KBM-7 (cell line): ENCODE measurements around the gene EYA2.

Experiments used
- DNase-seq: peaks from one replicate; pipeline ENCODE4 v3.0.0-alpha.2; 2015
- in situ Hi-C: fragments of 300-500 bp; cut with MboI; formaldehyde crosslinking; loops from 2 replicates; pipeline ENCODE4 v1.14.3; 2020; ENCODE audit warnings: low sequenced_read_pairs, low pct_unique_long_range_greater_than_20kb, mixed read lengths

EYA2 gene

DNA sequence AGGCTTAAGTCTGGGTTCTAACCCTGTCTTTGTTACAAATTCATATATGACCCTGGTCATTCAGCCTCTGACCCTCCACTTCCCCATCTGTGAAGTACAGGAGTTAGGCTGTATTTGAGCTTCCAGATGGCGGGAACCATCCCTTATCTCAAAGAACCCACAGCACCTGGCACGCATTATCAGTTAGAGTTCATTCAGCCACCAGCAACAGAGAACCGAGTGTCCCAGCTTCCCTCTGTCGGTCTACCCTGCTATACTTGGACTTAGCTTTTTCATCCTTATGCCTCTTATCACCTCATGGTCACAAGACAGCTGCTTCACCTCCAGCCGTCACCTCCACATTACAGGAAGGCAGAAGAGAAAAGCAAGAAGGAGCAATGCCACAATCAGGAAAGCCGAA is 147.8 kb downstream of the EYA2 start:
- DNase-seq = no peak
- in situ Hi-C loops = no loop called here

DNA sequence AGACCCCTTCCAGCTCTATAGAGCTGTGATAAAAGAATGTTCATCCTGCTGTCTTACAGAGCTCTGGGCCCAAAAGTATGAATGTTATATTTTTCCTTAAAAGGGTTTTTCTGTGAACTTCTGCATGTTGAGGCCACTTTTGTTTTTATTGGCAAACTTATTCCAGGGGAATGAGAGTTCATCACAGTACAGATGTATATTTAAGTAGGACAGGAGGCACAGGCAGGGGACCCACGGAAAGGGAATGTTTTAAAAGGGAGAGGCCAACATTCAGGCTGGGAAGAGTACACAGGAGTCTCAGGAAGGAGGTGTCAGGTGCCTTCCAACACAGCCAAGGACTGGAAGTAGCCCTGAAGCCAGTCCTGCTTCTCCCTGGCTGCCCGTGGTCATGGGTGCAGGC is 148.4 kb downstream of the EYA2 start:
- DNase-seq = no peak
- in situ Hi-C loops = no loop called here

DNA sequence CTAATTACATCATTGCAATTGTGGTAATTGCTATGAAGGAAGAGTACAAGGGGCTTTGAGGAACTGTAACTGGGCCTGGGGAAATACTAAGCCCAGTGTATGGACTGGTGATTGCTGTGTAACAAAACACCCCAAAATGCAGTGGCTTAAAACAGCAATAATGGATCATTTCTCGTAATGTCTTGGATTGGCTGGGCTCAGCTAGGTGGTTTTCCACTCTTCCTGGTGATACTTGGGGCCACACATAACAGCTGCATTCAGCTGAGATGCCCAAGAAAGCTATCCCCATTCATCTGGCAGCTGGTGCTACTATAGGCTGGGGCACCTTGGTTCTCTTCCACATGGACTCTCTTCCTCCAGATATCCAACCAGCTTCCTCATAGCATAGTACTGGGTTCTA is 150.3 kb downstream of the EYA2 start:
- no peak for DNase-seq
- in situ Hi-C loops = no loop called here

DNA sequence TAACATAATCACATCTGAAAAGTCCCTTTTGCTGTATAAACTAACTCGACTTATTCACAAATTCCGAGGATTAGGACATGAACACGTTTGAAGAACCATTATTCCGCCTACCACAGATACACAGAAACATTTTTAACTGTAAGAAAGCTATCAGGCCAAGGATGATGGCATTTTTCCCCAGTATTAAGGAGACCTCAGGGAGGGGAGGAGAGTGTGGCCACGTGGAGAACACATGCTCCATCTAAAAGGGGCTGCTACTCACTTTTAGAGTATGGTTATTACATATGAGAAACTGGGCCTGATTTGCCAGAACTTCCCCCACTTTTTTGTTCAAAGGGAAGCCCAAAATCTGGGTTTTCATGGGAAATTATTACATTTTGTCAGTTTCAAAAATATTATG is 153.4 kb downstream of the EYA2 start:
- in situ Hi-C loops = no loop called here

DNA sequence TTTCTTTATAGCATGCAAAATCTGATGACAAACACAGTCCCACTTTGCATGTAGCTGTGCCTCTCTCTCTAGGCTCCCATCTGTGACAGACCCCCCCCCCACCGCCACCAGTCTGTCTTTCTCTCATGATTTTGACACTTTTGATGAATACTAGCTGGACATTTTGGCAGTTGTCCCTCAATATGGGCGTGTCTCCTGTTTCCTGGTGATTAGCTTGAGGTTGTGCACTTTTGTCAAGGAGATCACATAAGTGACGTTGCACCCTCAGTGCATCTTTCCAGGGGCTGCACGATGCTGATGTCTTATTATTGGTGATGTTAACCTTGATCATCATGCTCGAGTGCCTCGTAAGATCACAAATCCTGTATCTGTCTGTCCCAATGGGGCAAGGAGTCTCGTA is 155.1 kb downstream of the EYA2 start:
- in situ Hi-C loops = no loop called here
- no peak for DNase-seq

More for the DNA sequence above, 153.4 kb downstream of the EYA2 start:
- DNase-seq = no peak

DNA sequence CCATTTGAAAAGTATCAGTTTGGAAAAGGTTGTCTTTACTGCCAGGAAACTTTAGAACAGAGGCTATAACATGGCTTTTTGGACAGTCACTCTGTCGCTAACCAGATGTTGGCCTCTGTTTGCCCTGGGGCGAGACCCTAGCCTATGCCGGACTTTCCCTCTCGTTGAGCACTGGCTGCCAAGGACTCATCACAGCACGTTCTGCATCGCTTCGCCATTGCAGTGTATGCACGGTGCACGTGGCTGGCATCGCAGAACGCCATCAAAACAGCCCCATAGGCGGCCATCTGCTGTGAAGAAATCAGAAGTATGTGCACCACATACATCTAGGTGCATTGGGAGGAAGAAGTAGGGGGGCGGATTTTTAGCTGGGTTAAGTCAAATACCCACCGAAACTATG is 156.4 kb downstream of the EYA2 start:
- in situ Hi-C loops = no loop called here
- no peak for DNase-seq

DNA sequence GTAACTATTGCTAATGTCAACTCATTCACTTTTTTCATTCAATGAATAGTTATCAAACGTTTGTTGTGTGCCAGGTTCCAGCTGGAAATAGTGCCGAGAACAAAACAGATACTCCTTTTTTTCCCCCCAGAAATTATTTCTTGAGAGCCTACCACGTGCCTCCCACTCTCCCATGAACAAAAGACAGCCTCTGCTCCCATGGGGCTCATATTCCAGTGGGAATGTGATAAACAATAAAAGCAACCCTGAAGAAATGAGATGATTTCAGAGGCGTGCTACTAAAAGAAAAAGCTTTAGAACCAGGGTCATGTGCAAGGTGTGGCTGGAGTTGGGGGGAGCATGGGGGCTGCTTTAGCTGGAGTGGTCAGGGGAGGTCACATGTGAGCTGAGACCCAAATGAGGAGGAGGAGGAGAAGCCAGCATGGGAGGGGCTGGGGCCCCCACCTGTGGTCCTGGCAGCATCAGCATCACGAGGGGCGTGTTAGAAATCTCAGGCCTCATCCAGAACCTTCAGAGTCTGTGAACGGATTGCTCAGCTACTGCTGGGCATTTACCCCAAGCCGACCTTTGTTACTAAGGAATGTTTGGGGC is 157.4 kb downstream of the EYA2 start:
- in situ Hi-C loops = no loop called here
- DNase-seq = no peak

DNA sequence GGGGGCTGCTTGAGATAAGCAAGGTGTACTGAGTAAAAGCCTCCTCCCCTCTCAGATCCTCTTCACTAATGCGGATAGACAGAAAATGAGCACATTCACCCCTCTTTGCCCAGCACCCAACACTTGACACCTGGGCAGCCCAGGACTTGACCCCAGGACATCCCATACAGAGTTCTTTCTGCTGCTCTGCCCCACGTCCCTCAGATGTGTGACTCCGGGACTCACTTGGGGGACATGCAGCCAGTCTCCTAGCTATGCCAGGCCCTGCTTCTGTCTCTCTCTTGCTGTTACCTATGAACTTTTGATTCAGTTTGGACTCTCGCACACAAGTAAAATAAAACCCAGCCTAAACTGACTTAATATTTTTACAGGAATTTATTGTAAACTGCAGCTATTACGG is 159.9 kb downstream of the EYA2 start:
- no peak for DNase-seq
- in situ Hi-C loops = no loop called here

DNA sequence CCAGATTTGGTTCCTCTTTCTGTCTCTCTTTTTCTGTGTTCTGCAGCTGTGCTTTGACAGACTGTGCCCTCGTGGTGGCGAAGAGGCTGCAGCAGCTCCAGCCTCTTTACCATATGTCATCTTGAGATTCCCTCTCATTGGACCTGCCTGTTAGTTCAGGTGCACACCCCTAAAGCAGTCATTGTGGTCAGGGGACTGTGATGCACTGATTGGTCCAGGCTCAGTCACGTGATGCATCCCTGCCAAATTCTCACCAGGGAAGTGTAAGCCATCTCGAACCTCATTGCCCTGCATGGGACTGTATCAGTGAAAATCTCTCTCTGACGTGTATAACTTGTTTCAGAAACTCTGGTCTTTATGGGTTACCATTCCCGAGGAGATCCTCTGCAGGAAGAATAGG is 160.3 kb downstream of the EYA2 start:
- DNase-seq = no peak
- in situ Hi-C loops = no loop called here

DNA sequence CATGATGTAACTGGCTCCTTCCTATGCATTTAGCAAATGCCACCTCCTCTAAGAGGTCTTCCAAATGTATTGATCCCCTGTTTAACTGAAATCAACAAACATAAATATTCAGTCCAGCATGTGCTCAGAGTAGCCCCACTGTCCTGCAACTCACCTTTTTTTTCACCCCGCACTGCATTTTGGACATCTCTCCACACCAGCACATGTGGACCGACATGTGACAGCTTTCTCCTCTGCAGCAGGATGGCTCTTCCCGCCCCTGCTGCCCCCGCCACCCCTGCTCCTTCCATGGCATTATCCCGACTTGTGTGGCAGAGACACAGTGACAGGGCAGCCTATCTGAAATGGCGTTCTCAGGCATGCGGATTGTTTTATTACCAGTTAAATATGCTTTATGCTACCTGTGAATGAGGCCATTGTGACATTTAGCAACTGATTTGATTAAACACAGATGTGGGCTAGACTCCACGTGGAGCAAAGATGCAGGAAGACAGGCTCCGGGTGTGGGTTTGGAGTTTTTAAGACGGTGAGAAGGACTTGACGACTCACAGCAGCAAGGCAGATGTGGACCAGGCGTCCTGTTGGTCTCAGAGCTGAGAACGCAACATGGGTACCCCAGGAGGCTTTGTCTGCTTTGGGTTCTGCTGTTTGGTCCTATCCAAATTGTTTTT is 161.2 kb downstream of the EYA2 start:
- DNase-seq = no peak
- in situ Hi-C loops = no loop called here

DNA sequence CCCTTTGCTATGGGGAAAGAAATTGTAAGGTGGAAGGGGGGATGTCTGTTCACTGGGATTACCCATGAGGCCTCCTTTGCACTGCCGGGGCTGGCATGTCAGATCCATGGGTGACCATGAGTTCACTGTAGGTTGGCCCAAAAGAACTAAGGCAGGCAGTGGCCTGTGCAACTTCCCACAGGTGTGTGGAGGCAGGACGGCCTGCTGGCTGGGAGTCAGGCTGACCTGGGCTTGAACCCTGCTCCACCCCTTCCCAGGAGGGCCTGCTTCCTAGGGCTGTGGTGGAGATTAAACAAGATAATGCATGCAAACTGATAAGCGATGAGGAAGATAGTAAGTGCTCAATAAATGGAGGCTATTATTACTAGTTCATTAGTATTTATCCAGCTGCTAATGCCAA is 163.0 kb downstream of the EYA2 start:
- DNase-seq = no peak
- in situ Hi-C loops = no loop called here

DNA sequence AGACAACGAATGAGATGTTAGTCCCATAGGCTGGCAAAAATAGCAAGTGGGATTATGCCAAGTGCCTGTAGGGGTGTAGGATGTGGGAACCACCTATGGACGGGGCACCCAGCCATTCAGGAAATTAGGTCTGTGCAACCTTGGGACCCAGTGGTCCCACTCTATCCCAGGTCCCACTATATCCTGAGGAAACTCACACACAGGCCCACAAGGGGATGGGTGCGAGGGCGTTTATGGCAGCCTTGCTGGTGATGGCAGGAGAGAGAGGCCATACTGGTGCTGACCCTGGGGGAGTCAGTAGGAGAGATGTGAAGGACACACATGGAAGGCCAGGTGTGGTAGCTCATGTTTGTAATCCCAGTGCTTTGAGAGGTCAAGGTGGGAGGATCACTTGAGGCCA is 163.6 kb downstream of the EYA2 start:
- no peak for DNase-seq
- in situ Hi-C loops = no loop called here

DNA sequence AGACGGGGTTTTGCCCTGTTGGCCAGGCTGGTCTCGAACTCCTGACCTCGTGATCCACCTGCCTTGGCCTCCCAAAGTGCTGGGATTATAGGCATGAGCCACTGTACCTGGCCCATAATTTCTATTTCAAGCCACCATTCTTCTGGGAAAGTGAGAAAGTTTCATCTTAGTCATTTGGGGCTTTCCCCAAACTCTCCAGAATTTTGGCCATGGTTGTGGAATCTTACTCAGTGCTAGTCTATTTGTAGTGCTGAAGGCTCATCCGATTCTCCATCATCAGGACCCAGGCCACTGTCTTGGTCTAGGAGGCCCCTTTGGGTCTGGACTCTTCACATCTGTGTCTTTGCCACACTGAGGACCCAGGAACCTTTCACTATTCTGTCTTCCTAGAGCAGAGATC is 164.9 kb downstream of the EYA2 start:
- no peak for DNase-seq
- in situ Hi-C loops = no loop called here

DNA sequence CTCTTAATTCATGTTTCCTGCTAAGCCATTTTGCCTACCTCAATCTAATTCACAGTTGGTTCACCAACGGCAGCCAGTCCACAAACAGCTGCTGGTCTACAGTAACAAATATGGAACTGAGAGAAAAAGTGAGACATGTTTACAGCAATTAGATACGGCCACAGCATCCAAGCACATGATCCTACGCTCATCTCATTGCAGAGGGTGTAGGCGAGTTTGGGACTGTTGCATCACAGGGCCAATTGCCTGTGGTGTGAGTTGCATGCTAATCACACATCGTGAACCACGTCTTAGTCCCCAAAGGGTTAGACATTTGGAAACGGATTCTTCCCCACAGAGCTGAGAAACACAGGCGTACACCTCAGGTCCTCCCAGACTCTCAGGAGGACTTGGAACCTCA is 166.9 kb downstream of the EYA2 start:
- DNase-seq = no peak
- in situ Hi-C loops = no loop called here

DNA sequence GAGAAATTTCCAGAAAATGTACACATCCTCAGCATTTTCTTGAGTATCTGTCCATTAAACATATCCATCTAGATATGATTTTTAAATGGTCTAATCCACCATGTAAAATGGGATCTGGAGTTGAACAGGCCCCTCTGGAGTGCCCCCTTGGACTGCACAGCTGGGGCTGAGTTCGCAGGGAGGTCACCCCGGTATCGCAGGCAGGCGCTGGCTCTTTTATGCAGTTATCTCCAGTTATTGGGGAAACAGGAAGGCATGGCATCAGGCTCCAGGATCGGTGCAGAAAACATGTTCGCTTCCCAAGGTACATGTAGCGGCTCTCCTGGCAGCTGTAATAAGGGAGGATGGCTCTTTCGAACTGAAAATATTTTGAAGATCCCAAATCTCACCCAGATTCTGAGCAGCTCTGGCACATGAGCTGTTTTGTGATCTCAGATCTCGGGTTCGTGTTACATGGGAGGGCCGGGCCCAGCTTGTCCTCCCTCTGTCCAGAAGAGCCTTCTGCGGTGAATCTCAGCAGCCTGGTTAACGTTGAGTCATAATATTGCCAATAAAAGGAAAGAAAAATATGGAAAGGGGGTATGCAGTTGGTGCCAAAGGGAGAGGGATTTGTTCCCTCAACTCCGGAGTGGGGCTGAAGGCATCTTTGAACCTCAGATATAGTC is 167.7 kb downstream of the EYA2 start:
- no peak for DNase-seq
- in situ Hi-C loops = no loop called here

DNA sequence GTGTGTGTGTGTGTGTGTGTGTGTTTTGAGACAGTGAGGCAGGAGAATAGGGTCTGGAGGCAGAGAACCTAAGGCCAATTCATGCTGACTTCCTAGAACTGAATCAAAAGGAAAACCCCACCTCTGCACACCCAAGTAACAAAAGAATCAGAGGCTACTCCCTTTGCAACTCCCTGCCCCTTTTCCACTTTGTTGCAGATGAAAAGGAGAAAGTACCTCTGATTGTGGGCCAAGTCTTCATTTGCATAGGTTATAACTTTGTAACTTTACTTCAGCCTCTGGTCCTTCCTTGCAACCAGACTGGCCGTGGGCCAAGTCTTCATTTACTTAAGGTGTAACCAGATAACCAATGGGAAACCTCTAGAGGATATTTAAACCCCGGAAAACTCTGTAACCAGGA is 168.8 kb downstream of the EYA2 start:
- in situ Hi-C loops = no loop called here
- DNase-seq = no peak

DNA sequence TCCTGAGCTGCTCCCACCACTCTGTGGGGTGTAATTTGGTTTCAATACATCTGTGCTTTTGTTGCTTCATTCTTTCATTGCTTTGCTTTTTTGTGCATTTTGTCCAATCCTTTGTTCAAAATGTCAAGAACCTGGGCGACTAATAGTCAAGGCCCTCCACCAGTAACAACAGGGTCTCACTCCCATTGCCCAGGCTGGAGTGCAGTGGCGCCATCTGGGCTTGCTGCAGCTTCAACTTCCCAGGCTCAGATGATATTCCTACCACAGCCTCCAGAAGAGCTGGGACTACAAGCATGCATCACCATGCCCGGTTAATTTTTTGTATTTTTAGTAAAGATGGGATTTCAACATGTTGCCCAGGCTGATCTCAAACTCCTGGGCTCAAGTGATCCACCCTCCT is 169.2 kb downstream of the EYA2 start:
- DNase-seq = no peak
- in situ Hi-C loops = no loop called here

DNA sequence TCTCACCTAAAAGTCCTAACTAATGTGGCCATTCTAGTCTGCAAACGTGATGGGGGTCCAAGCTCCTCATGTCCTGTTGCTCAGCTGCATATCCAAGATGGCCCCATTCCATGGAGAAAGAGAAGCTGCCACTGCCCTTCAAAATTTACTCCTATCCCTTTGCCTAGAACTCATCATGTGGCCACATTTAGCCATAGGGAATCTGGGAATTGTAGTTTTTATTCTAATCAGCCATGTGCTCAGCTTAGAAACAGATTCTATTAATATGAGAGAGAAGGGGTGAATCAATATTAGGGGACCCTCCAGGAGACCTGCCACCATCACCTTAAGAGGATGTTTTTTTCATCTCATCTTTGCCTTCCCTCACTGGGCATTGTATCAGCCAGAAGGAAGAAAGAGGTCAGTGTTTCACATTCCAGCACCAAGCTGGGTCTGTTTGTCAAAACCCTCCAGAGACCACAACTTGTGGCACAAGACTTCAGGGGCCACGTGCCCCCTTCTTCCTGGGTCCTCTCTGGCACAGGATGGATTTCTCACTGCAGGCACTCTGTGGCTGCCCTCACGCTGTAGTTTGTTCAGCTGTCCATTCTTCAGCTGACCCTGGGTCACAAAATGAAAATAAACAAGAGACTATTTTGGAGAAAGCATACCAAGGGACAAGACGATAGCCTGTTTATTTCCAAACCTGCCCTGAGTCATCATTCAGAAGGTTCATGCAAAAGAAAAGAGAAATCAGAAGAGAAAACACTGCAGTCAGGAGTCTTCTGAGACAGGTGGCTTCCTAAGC is 172.0 kb downstream of the EYA2 start:
- in situ Hi-C loops = no loop called here
- no peak for DNase-seq

DNA sequence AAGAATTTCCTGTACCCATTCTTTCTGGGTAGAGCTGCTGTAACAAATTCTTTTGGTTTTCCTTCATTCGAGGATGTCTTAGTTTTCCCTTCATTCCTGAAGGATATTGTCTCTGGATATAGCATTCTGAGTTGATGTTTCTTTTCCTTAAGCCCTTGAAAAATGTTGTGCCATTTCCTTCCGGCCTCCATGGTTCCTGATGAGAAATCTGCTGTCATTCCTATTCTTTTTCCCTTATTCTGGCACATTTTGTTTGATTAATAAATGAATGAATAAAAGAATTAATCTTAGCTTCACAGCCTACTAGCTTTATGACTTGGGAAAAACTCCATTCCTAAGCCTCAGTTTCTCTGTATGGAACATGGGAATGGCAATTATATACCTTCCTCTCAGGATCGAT is 173.1 kb downstream of the EYA2 start:
- no peak for DNase-seq
- in situ Hi-C loops = no loop called here

DNA sequence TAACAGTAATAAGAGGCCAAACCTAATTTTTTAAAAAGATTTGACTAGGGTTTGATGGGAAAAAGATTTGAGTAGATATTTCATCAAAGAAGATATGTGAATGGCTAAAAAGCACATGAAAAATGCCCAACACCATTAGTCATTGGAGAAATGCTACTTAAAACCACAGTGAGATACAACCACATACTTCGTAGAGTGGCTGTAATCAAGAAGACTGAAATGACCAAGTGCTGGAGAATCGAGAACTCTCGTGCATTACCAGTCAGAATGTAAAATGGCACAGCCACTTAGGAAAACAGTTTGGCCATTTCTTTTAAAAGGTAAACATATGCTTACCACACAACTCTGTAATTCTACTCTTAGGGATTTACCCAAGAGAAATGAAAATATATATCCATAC is 175.5 kb downstream of the EYA2 start:
- in situ Hi-C loops = no loop called here
- DNase-seq = no peak
